ENCODE data around the gene ZNF664.

GRCh38 chr12:123928274-123928865, 44.6 kb upstream of the ZNF664 start:
- TF ChIP-seq HDGF (IDR thresholded peaks at IDR 0.05; ENCODE audit: borderline replicate concordance) (no peak), SP1 (IDR thresholded peaks at IDR 0.05) (no peak), TARDBP (IDR thresholded peaks at IDR 0.05) (no peak), BHLHE40 (IDR thresholded peaks at IDR 0.05; ENCODE audit: borderline replicate concordance) (no peak), SUZ12 (IDR thresholded peaks at IDR 0.05) (no peak), FOXA1 (IDR thresholded peaks at IDR 0.05) (no peak), FOXM1 (IDR thresholded peaks at IDR 0.05; ENCODE audit: borderline replicate concordance) (no peak), CTBP1 (IDR thresholded peaks at IDR 0.05; ENCODE audit: borderline replicate concordance) (no peak), NFRKB (IDR thresholded peaks at IDR 0.05) (no peak), ARNT (IDR thresholded peaks at IDR 0.05) (no peak), LEF1 (IDR thresholded peaks at IDR 0.05; ENCODE audit: borderline replicate concordance) (no peak), ZNF384 (IDR thresholded peaks at IDR 0.05) (no peak), L3MBTL2 (conservative IDR thresholded peaks at IDR 0.05) (no peak)
- TF ChIP-seq, protein P1, sequence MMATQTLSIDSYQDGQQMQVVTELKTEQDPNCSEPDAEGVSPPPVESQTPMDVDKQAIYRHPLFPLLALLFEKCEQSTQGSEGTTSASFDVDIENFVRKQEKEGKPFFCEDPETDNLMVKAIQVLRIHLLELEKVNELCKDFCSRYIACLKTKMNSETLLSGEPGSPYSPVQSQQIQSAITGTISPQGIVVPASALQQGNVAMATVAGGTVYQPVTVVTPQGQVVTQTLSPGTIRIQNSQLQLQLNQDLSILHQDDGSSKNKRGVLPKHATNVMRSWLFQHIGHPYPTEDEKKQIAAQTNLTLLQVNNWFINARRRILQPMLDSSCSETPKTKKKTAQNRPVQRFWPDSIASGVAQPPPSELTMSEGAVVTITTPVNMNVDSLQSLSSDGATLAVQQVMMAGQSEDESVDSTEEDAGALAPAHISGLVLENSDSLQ (IDR thresholded peaks at IDR 0.05), result no peak

Measured in HEK293T (cell line).